HG02840 (cell line): ENCODE measurements around the gene WDR35.

Experiments used
- ATAC-seq: cut with Tn5 transposase; IDR thresholded peaks from one replicate; pipeline ENCODE4 v1.9.1; 2021; ENCODE audit warnings: mild to moderate bottlenecking, moderate library complexity, moderate number of reproducible peaks; ENCODE audit not compliant: unreplicated experiment, low FRiP score

WDR35 gene

GRCh38 chr2:19874726-19875125, 115.2 kb downstream of the WDR35 start:
- ATAC-seq, result no peak

GRCh38 chr2:19873014-19873413, 116.9 kb downstream of the WDR35 start:
- ATAC-seq, result no peak

GRCh38 chr2:19872302-19872701, 117.6 kb downstream of the WDR35 start:
- no peak for ATAC-seq

- ATAC-seq, result no peak
These were observed 118.1 kb downstream of the WDR35 start for GRCh38 chr2:19871836-19872235.

- no peak for ATAC-seq
These were observed 119.1 kb downstream of the WDR35 start for GRCh38 chr2:19870792-19871191.

- peak; percentile 75 for ATAC-seq
These were observed 121.0 kb downstream of the WDR35 start for GRCh38 chr2:19868701-19869580.

- peak; percentile 2 for ATAC-seq
These were observed 121.7 kb downstream of the WDR35 start for GRCh38 chr2:19868224-19868623.

GRCh38 chr2:19866771-19867170, 123.1 kb downstream of the WDR35 start:
- ATAC-seq, result peak; percentile 43

GRCh38 chr2:19865151-19865550, 124.8 kb downstream of the WDR35 start:
- no peak for ATAC-seq

GRCh38 chr2:19864381-19864780, 125.5 kb downstream of the WDR35 start:
- no peak for ATAC-seq

- ATAC-seq, result no peak
These were observed 126.4 kb downstream of the WDR35 start for GRCh38 chr2:19863303-19864041.

GRCh38 chr2:19861813-19862212, 128.1 kb downstream of the WDR35 start:
- no peak for ATAC-seq
